Esophagus squamous epithelium (tissue), 4 donors: ENCODE data around the gene CHRFAM7A.
"Not testable (repeated sequence)": the region's sequence is repeated elsewhere in the genome, so short reads cannot be mapped to it uniquely, and the experiment has no call there.

Source experiments
- POLR2A ChIP-seq, 4 donors: fragments of 450-650 bp; IDR thresholded peaks; one replicate each; pipeline ENCODE4 v1.6.1; 2017; ENCODE audit warnings: antibody characterized with exemption in 4 of 4, mild to moderate bottlenecking in 4 of 4, moderate library complexity in 3 of 4
- TF ChIP-seq, protein P1 (sequence below), 6 experiments: fragments of 450-650 bp in 4 of 6; fragments of 200-600 bp in 2 of 6; sonication (generic) in 2 of 6; IDR thresholded peaks; one replicate each; pipeline ENCODE4 v1.5.1; 2016 to 2019; ENCODE audit warnings: antibody characterized with exemption in 6 of 6, mild to moderate bottlenecking in 4 of 6, moderate library complexity in 4 of 6

DNA sequence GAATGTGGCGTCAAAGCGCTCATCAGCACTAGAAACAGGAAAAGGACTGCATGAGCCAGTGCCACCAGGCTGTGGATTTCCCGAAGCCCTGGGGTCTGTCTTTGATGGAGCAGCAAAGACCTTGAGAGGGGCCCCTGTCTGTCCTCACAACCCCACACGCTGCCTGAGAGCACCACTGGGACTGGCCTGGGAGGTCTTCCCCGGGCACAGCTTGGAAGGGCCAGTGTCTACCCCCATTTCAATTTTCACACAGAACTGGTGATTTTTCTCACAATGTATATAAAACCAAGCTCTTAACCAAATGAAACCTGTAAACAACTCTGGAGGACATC, 16.3 kb downstream of the CHRFAM7A start:
- TF ChIP-seq, protein P1, sequence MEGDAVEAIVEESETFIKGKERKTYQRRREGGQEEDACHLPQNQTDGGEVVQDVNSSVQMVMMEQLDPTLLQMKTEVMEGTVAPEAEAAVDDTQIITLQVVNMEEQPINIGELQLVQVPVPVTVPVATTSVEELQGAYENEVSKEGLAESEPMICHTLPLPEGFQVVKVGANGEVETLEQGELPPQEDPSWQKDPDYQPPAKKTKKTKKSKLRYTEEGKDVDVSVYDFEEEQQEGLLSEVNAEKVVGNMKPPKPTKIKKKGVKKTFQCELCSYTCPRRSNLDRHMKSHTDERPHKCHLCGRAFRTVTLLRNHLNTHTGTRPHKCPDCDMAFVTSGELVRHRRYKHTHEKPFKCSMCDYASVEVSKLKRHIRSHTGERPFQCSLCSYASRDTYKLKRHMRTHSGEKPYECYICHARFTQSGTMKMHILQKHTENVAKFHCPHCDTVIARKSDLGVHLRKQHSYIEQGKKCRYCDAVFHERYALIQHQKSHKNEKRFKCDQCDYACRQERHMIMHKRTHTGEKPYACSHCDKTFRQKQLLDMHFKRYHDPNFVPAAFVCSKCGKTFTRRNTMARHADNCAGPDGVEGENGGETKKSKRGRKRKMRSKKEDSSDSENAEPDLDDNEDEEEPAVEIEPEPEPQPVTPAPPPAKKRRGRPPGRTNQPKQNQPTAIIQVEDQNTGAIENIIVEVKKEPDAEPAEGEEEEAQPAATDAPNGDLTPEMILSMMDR (IDR thresholded peaks at IDR 0.05) = not testable (repeated sequence)
- not testable (repeated sequence) for TF ChIP-seq POLR2A (IDR thresholded peaks at IDR 0.05)
